Osteoblast (primary cell): ENCODE data around the gene SHCBP1L. TPM values are rescaled to one million over a fixed set of nuclear protein-coding genes. Genes with fewer than 3 reads are reported as not detected.

Experiments used
- DNase-seq: peaks from one replicate; pipeline ENCODE4 v3.0.0; 2011; ENCODE audit warnings: low spot score, mixed read lengths; ENCODE audit not compliant: insufficient read length; ENCODE audit errors: missing footprints
- H2AFZ ChIP-seq: 2 replicates; pipeline ENCODE4 v1.6.0; 2011; ENCODE audit warnings: mild to moderate bottlenecking, low read length
- H3K27ac ChIP-seq: 2 replicates; pipeline ENCODE4 v1.5.1; 2011; ENCODE audit warnings: mild to moderate bottlenecking, low read depth, low read length, moderate library complexity
- H3K27me3 ChIP-seq: 2 replicates; pipeline ENCODE4 v1.6.0; 2012; ENCODE audit warnings: mild to moderate bottlenecking, control low read depth, inconsistent platforms, low read length, moderate library complexity; ENCODE audit not compliant: insufficient read depth
- H3K36me3 ChIP-seq: 2 replicates; pipeline ENCODE4 v1.5.1; 2011; ENCODE audit warnings: mild to moderate bottlenecking, low read length, control low read depth, moderate library complexity; ENCODE audit not compliant: insufficient read depth
- H3K4me1 ChIP-seq: 2 replicates; pipeline ENCODE4 v1.5.1; 2011; ENCODE audit warnings: mild to moderate bottlenecking, low read length, control low read depth, moderate library complexity; ENCODE audit not compliant: insufficient read depth
- H3K4me2 ChIP-seq: 2 replicates; pipeline ENCODE4 v1.6.0; 2011; ENCODE audit warnings: mild to moderate bottlenecking, low read length; ENCODE audit not compliant: insufficient read depth
- H3K4me3 ChIP-seq: fragments of 200-600 bp; sonication (generic); 3 replicates; pipeline ENCODE4 v1.5.1; 2012; ENCODE audit warnings: mild to moderate bottlenecking, low read length, inconsistent platforms; ENCODE audit not compliant: insufficient read depth
- H3K79me2 ChIP-seq: 2 replicates; pipeline ENCODE4 v1.6.0; 2012; ENCODE audit warnings: mild to moderate bottlenecking, low read length, control low read depth, inconsistent platforms; ENCODE audit not compliant: insufficient read depth
- H3K9me3 ChIP-seq: 2 replicates; pipeline ENCODE4 v1.5.1; 2011; ENCODE audit warnings: low read depth, low read length, control low read depth
- H4K20me1 ChIP-seq: 2 replicates; pipeline ENCODE4 v1.6.0; 2012; ENCODE audit warnings: mild to moderate bottlenecking, low read length, control low read depth; ENCODE audit not compliant: insufficient read depth
- CTCF ChIP-seq: IDR thresholded peaks from 2 replicates; pipeline ENCODE4 v1.5.1; 2011; ENCODE audit warnings: mild to moderate bottlenecking, low read depth, low read length, moderate library complexity; ENCODE audit errors: extremely low read depth
- total RNA-seq: library from RNA; depleted of rRNA; stranded (reverse); fragments of >200 nt; gene quantifications from 2 replicates; pipeline ENCODE4 v1.2.3, GENCODE V29; 2012

Gene SHCBP1L
- total RNA-seq, 1 donor, result not detected

- Histone ChIP-seq H4K20me1 (no peaks in the 10 kb centered on the region), H3K27me3 (peaks cover 25% of the 10 kb centered on the region), H3K36me3 (no peaks in the 10 kb centered on the region), H2AFZ (no peak overlapping the region), H3K79me2 (no peaks in the 10 kb centered on the region), H3K4me3 (no peak overlapping the region), H3K4me2 (no peak overlapping the region), H3K9me3 (no peaks in the 10 kb centered on the region), H3K4me1 (no peaks in the 10 kb centered on the region), H3K27ac (no peak overlapping the region)
- DNase-seq, result no peak
- no peak for TF ChIP-seq CTCF
These were observed 27.3 kb downstream of the SHCBP1L start for GRCh38 chr1:182925661-182926060.

GRCh38 chr1:182917378-182917777, 35.6 kb downstream of the SHCBP1L start:
- TF ChIP-seq CTCF, result no peak
- H3K36me3 ChIP-seq, result no peaks in the 10 kb centered on the region
- H4K20me1 ChIP-seq, result no peaks in the 10 kb centered on the region
- no peaks in the 10 kb centered on the region for H3K4me1 ChIP-seq
- H3K27ac ChIP-seq, result no peak overlapping the region
- no peak overlapping the region for H3K4me2 ChIP-seq
- DNase-seq, result no peak
- H3K4me3 ChIP-seq, result no peak overlapping the region
- H3K27me3 ChIP-seq, result peaks cover 7% of the 10 kb centered on the region
- H3K79me2 ChIP-seq, result no peaks in the 10 kb centered on the region
- no peaks in the 10 kb centered on the region for H3K9me3 ChIP-seq
- H2AFZ ChIP-seq, result no peak overlapping the region

- Histone ChIP-seq H3K9me3 (no peaks in the 10 kb centered on the region), H3K4me2 (no peak overlapping the region), H3K4me3 (no peak overlapping the region), H3K36me3 (no peaks in the 10 kb centered on the region), H3K27me3 (peaks cover 3% of the 10 kb centered on the region), H3K27ac (no peak overlapping the region), H3K4me1 (no peaks in the 10 kb centered on the region), H4K20me1 (no peaks in the 10 kb centered on the region), H2AFZ (no peak overlapping the region), H3K79me2 (no peaks in the 10 kb centered on the region)
- no peak for TF ChIP-seq CTCF
- no peak for DNase-seq
These were observed 39.6 kb downstream of the SHCBP1L start for GRCh38 chr1:182913401-182913800.

- no peaks in the 10 kb centered on the region for H3K79me2 ChIP-seq
- H3K27me3 ChIP-seq, result peaks cover 3% of the 10 kb centered on the region
- H3K27ac ChIP-seq, result no peak overlapping the region
- H4K20me1 ChIP-seq, result no peaks in the 10 kb centered on the region
- H3K36me3 ChIP-seq, result no peaks in the 10 kb centered on the region
- H3K4me1 ChIP-seq, result no peaks in the 10 kb centered on the region
- no peak overlapping the region for H3K4me2 ChIP-seq
- no peak for DNase-seq
- H3K9me3 ChIP-seq, result no peaks in the 10 kb centered on the region
- H3K4me3 ChIP-seq, result no peak overlapping the region
- no peak overlapping the region for H2AFZ ChIP-seq
- no peak for TF ChIP-seq CTCF
These were observed 42.8 kb downstream of the SHCBP1L start for GRCh38 chr1:182910143-182910542.
